Effector memory CD4-positive, alpha-beta T cell (primary cell): ENCODE measurements around the gene PARD3B.

Experiments used
- DNase-seq, 3 donors: peaks; one replicate each; pipeline ENCODE4 v3.0.0-alpha.2; 2020
- H3K27ac ChIP-seq: 2 replicates; pipeline ENCODE4 v1.7.0; 2013; ENCODE audit warnings: mild to moderate bottlenecking, low read length, moderate library complexity; ENCODE audit not compliant: insufficient read depth, poor library complexity, severe bottlenecking
- H3K27me3 ChIP-seq: replicated peaks from 2 replicates; pipeline ENCODE4 v1.7.0; 2013; ENCODE audit warnings: mild to moderate bottlenecking, low read length; ENCODE audit not compliant: insufficient read depth, control insufficient read depth, poor library complexity, severe bottlenecking
- H3K36me3 ChIP-seq: 2 replicates; pipeline ENCODE4 v1.7.0; 2013; ENCODE audit warnings: mild to moderate bottlenecking, low read length, moderate library complexity; ENCODE audit not compliant: control insufficient read depth, insufficient read depth
- H3K4me1 ChIP-seq: 2 replicates; pipeline ENCODE4 v1.7.0; 2013; ENCODE audit warnings: low read length, mild to moderate bottlenecking; ENCODE audit not compliant: control insufficient read depth, insufficient read depth, poor library complexity, severe bottlenecking
- H3K4me3 ChIP-seq: 2 replicates; pipeline ENCODE4 v1.7.0; 2013; ENCODE audit warnings: low read length, low read depth, mild to moderate bottlenecking; ENCODE audit not compliant: insufficient read depth, poor library complexity, severe bottlenecking
- H3K9me3 ChIP-seq: 2 replicates; pipeline ENCODE4 v1.7.0; 2013; ENCODE audit warnings: mild to moderate bottlenecking, low read length, moderate library complexity; ENCODE audit not compliant: control insufficient read depth

The PARD3B gene

GRCh38 chr2:205352094-205352493, 806.8 kb downstream of the PARD3B start:
- no peaks in the 10 kb centered on the region for H3K36me3 ChIP-seq
- H3K4me1 ChIP-seq: no peaks in the 10 kb centered on the region
- no peak overlapping the region for H3K27ac ChIP-seq
- no peak for DNase-seq
- H3K4me3 ChIP-seq: no peak overlapping the region
- H3K9me3 ChIP-seq: no peaks in the 10 kb centered on the region
- H3K27me3 ChIP-seq: no peaks in the 10 kb centered on the region

GRCh38 chr2:205352593-205352992, 807.3 kb downstream of the PARD3B start:
- H3K27me3 ChIP-seq: no peaks in the 10 kb centered on the region
- no peaks in the 10 kb centered on the region for H3K9me3 ChIP-seq
- no peak for DNase-seq
- no peaks in the 10 kb centered on the region for H3K36me3 ChIP-seq
- H3K4me1 ChIP-seq: no peaks in the 10 kb centered on the region
- no peak overlapping the region for H3K27ac ChIP-seq
- H3K4me3 ChIP-seq: no peak overlapping the region

GRCh38 chr2:205357732-205358131, 812.5 kb downstream of the PARD3B start:
- Histone ChIP-seq H3K4me1 (no peaks in the 10 kb centered on the region), H3K4me3 (no peak overlapping the region), H3K9me3 (no peaks in the 10 kb centered on the region), H3K27me3 (no peaks in the 10 kb centered on the region), H3K27ac (no peak overlapping the region), H3K36me3 (no peaks in the 10 kb centered on the region)
- DNase-seq: no peak

GRCh38 chr2:205358351-205358815, 813.1 kb downstream of the PARD3B start:
- no peak for DNase-seq
- no peaks in the 10 kb centered on the region for H3K36me3 ChIP-seq
- H3K4me1 ChIP-seq: no peaks in the 10 kb centered on the region
- H3K27me3 ChIP-seq: no peaks in the 10 kb centered on the region
- no peak overlapping the region for H3K4me3 ChIP-seq
- no peak overlapping the region for H3K27ac ChIP-seq
- no peaks in the 10 kb centered on the region for H3K9me3 ChIP-seq

GRCh38 chr2:205361272-205361671, 816.0 kb downstream of the PARD3B start:
- Histone ChIP-seq H3K9me3 (no peaks in the 10 kb centered on the region), H3K4me1 (no peaks in the 10 kb centered on the region), H3K4me3 (no peak overlapping the region), H3K27ac (no peak overlapping the region), H3K27me3 (no peaks in the 10 kb centered on the region), H3K36me3 (no peaks in the 10 kb centered on the region)
- DNase-seq: no peak

GRCh38 chr2:205361970-205362369, 816.7 kb downstream of the PARD3B start:
- Histone ChIP-seq H3K27me3 (no peaks in the 10 kb centered on the region), H3K27ac (no peak overlapping the region), H3K4me1 (no peaks in the 10 kb centered on the region), H3K9me3 (no peaks in the 10 kb centered on the region), H3K36me3 (no peaks in the 10 kb centered on the region), H3K4me3 (no peak overlapping the region)
- DNase-seq: no peak

- H3K36me3 ChIP-seq: no peaks in the 10 kb centered on the region
- no peaks in the 10 kb centered on the region for H3K9me3 ChIP-seq
- H3K4me3 ChIP-seq: no peak overlapping the region
- no peak for DNase-seq
- H3K27me3 ChIP-seq: no peaks in the 10 kb centered on the region
- H3K4me1 ChIP-seq: no peaks in the 10 kb centered on the region
- H3K27ac ChIP-seq: no peak overlapping the region
Measured at GRCh38 chr2:205364261-205364660, 819.0 kb downstream of the PARD3B start.

GRCh38 chr2:205366336-205367060, 821.2 kb downstream of the PARD3B start:
- no peaks in the 10 kb centered on the region for H3K27me3 ChIP-seq
- no peaks in the 10 kb centered on the region for H3K4me1 ChIP-seq
- no peak overlapping the region for H3K27ac ChIP-seq
- H3K4me3 ChIP-seq: no peak overlapping the region
- H3K36me3 ChIP-seq: no peaks in the 10 kb centered on the region
- no peak for DNase-seq
- H3K9me3 ChIP-seq: no peaks in the 10 kb centered on the region

- H3K36me3 ChIP-seq: no peaks in the 10 kb centered on the region
- H3K27ac ChIP-seq: no peak overlapping the region
- H3K4me3 ChIP-seq: no peak overlapping the region
- H3K27me3 ChIP-seq: no peaks in the 10 kb centered on the region
- H3K4me1 ChIP-seq: no peaks in the 10 kb centered on the region
- DNase-seq: no peak
- no peaks in the 10 kb centered on the region for H3K9me3 ChIP-seq
Measured at GRCh38 chr2:205367331-205367935, 822.2 kb downstream of the PARD3B start.

GRCh38 chr2:205369813-205370212, 824.5 kb downstream of the PARD3B start:
- H3K4me1 ChIP-seq: no peaks in the 10 kb centered on the region
- H3K27ac ChIP-seq: no peak overlapping the region
- H3K4me3 ChIP-seq: no peak overlapping the region
- no peaks in the 10 kb centered on the region for H3K36me3 ChIP-seq
- H3K9me3 ChIP-seq: no peaks in the 10 kb centered on the region
- no peaks in the 10 kb centered on the region for H3K27me3 ChIP-seq
- no peak for DNase-seq
